Activated CD4-positive, CD25-positive, alpha-beta regulatory T cell treated with anti-CD3 and anti-CD28 coated beads, Interleukin-2, amount 50 U/mL, for 72 hours (primary cell): Measurements from ENCODE around the gene MADD.

Experiments
- DNase-seq: peaks from one replicate; pipeline ENCODE4 v3.0.0; 2021

MADD gene

DNA sequence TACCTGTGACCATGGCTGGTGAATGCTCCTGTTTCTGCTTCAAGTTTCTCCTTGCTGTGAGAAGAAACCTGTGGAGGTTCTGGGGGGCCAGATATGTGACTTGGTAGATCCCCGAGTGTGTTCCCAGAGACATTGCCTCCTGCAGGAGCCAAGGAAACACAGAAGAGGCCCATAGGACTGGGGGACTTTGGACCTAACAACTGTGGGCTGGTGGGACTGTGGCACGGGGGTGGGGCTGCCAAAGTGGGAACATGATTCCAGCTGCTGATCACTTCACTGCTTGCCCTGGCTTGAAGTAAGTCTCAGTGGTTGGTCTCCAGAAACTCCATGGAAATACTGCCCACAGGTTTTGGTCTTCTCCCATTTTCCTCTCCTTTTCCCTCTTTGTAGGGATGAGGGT lies 16.3 kb upstream of the MADD start:
- no peak for DNase-seq

DNA sequence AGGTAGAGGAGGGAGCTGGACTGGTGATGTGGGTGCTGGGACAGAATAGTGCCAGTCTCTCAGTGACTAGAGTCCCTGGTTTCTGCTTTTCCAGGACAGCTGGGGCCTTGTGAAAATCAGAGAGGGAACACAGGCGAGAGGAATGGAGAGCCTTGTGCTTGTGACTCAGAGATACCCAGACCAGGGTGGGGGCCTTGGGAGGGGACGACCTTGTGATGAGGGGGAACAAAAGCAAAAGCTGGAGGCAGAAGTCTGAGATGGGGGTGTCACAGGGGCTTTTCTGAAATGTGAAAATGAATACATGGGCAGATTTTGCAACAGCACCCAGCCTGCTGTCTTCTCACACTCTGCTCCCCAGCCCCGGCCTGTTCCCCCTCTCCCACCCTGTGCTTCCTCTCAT lies 15.5 kb upstream of the MADD start:
- no peak for DNase-seq

DNA sequence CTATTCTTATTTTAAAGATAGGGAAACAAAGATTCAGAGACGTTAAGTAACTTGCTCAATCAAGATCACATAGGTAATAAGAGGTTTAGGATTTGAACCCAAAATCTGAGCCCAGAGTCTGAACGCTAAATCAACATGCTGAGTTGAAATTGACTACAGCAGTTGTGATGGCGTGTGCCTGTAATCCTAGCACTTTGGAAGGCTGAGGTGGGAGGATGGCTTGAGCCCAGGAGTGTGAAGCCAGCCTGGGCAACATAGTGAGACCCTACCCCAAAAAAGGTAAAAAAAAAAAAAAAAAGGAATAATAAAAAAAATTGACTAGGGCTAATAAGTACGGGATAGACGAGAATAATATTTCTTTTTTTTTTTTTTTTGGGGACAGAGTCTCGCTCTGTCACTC lies 13.6 kb upstream of the MADD start:
- no peak for DNase-seq

DNA sequence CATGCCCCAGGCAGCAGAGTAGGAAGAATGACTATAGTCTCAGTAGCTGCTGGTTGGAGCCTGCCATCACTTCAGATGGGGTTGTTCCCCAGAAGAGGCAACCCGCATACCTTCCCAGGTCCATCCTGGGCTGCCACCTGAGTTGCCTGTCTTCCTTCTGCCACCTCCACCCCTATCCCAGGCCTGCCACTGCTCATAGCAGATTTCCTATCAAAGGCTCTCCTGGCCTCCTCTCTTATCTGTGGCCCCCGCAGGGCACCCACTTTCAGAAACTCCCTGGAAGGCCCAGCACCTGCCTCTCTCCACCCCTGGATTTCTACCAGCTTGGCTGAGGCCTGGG lies 12.8 kb upstream of the MADD start:
- no peak for DNase-seq

DNA sequence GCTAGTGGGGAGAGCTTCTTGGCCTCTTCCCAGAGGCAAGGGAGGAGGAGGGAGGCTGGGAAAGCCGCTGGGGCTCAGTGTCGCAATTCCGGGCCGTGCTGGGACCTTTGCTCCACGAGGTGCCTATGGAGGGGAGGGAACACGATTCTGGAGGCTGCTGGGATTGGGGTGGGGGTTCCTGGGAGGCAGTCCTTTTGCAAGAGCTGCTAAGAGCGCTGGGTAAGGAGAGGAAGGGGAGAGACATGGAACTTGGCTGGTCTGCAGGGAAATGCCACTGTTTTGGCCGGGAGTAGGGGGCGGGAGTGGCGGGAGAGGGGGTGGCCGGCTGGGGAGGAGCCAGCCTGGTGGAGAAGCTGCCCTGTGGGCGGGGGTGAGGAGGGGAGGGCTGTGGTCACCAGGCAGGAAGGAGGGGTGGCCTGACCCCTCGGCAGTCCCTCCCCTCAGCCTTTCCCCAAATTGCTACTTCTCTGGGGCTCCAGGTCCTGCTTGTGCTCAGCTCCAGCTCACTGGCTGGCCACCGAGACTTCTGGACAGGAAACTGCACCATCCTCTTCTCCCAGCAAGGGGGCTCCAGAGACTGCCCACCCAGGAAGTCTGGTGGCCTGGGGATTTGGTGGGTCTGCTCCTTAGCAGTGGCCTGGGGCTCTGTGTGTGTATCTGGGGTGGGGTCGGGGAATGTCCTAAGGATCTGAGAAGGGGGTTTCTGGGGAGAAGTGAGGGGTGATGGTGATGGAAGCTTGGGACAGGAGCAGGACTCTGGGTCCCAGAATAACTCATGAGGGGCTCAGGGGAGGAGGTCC lies 12.2 kb upstream of the MADD start, which contains the start of gene NR1H3:
Gene NR1H3, plus strand, starts transcription at position 480 of the 800 bp plus-strand sequence. CDS start 1,221 bp downstream, outside the sequence.
- no peak for DNase-seq

DNA sequence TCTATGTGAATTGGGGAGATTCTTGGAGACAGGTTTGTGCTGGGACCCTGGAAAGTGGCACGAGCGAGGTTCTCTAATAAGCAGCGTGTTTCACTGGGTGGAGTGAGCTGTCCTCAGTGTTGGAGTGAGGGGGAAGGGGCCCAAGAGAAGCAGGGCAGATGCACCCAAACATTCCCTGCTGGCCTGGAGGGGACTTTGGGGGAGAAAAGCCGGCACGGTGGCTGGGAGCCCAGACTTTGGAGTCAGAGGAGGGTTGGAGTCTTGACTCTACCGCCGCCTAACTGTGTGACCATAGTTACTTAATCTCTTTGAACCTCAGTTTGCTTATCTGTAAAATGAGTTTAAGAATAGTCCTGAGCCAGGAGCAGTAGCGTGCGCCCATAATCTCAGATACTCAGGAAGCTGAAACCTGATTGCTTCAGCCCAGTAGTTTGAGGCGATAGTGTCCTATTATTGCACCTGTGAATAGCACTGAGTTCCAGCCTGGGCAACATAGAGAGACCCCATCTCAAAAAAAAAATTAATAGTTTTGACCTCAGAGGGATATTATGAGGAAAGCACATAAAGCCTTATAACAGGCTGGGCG lies 11.5 kb upstream of the MADD start:
- DNase-seq: no peak

DNA sequence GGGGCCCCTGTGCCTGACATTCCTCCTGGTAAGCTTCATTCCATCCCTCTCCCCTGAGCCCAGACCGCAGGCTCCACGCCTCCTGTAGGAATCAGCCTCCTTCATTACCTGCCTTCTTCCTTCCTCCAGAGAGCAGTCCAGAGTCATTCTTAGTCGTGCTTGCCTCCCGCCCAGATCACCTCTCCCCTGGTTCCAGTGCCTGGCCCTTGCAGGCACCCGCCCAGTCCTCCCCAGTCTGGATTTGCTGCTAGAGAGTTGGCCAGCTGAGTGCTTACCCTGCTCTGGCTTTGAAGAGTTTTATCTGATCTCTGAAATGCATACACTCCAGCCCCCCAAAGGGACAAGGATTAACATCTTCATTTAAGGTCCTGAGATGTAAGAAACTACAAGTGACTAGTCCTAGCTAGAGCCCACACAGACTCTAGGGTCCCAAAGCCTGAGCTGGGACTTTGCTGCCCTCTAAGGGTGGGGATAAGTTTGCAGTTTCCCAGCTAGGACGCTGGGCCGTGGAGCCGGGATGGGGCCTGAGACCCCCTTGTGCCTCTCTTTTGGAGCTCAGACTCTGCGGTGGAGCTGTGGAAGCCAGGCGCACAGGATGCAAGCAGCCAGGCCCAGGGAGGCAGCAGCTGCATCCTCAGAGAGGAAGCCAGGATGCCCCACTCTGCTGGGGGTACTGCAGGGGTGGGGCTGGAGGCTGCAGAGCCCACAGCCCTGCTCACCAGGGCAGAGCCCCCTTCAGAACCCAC lies 10.5 kb upstream of the MADD start:
- no peak for DNase-seq

DNA sequence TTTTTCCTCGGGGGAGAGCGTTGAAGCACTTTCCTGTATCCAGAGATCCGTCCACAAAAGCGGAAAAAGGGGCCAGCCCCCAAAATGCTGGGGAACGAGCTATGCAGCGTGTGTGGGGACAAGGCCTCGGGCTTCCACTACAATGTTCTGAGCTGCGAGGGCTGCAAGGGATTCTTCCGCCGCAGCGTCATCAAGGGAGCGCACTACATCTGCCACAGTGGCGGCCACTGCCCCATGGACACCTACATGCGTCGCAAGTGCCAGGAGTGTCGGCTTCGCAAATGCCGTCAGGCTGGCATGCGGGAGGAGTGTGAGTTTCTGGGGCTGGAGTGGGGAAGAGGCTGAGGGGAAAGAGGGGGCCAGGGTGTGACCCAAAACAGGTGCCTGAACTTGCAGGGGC lies 9.6 kb upstream of the MADD start:
- DNase-seq: no peak

DNA sequence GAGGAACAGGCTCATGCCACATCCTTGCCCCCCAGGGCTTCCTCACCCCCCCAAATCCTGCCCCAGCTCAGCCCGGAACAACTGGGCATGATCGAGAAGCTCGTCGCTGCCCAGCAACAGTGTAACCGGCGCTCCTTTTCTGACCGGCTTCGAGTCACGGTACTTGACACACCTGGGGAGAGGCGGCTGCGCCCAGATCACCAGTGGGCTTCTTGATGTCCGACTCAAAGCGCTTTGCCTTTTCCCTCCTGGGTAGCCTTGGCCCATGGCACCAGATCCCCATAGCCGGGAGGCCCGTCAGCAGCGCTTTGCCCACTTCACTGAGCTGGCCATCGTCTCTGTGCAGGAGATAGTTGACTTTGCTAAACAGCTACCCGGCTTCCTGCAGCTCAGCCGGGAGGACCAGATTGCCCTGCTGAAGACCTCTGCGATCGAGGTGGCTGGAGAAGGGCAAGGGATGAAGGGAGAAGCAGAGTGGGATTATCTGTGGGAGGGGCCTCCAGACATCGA lies 8.6 kb upstream of the MADD start:
- DNase-seq: no peak

DNA sequence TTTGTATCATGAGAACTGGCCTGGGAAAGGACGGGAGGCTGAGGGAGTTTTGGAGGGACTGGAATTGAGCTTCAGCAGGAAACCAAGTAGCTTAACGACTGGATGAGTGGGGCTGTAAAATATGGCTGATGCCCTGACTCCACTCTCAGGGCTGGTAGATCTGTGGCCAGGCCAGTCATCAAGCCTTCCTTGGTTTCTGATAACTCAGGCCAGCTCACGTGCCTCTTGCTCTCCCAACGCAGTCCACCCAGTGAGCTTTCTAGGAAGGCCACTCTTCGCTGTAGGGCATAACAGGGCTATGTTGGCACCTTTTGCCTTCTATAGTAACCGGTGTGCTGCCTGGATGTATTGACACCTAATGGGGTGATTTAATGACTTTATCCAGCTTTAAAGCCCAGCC lies 5.8 kb upstream of the MADD start:
- DNase-seq: no peak

DNA sequence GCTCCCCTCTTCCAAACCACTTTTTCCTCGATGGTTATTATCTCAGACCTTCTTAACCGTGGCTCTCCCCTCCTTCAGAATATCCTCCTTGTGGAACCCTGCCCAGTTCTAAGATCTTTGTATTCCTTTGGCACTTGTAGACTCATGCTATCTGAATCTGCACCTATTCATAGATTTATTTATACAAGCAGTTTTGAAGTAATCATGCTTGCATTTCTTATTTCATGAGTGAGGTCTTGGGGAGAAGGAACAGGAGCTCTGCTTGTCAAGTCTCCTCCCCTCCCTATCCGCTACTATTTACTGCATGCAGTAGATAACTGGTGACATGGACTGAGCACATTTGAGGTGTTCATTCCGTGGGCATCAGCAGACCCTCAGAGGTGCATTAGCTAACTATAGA lies 5.4 kb upstream of the MADD start:
- no peak for DNase-seq

DNA sequence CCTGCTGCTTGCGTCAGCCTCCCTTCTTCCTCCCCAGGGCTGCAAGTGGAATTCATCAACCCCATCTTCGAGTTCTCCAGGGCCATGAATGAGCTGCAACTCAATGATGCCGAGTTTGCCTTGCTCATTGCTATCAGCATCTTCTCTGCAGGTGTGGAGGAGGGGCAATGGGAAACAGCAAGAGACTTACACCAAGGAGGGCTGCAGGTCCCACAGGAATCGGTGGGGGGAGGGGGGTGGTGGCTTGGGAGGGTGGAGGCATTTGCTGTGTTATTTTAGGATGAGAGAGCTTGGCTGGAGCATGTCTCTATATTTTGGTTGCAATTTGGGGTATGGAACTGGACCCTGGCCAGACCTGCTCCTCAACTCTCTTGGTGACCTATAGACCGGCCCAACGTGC lies 2.1 kb upstream of the MADD start:
- DNase-seq: no peak

DNA sequence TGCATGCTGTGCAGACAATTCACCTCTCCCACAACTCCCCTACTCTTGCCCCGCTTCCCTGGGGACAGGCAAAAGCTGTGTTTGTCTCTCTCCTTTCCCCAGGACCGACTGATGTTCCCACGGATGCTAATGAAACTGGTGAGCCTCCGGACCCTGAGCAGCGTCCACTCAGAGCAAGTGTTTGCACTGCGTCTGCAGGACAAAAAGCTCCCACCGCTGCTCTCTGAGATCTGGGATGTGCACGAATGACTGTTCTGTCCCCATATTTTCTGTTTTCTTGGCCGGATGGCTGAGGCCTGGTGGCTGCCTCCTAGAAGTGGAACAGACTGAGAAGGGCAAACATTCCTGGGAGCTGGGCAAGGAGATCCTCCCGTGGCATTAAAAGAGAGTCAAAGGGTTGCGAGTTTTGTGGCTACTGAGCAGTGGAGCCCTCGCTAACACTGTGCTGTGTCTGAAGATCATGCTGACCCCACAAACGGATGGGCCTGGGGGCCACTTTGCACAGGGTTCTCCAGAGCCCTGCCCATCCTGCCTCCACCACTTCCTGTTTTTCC lies 1.4 kb upstream of the MADD start:
- DNase-seq: no peak

DNA sequence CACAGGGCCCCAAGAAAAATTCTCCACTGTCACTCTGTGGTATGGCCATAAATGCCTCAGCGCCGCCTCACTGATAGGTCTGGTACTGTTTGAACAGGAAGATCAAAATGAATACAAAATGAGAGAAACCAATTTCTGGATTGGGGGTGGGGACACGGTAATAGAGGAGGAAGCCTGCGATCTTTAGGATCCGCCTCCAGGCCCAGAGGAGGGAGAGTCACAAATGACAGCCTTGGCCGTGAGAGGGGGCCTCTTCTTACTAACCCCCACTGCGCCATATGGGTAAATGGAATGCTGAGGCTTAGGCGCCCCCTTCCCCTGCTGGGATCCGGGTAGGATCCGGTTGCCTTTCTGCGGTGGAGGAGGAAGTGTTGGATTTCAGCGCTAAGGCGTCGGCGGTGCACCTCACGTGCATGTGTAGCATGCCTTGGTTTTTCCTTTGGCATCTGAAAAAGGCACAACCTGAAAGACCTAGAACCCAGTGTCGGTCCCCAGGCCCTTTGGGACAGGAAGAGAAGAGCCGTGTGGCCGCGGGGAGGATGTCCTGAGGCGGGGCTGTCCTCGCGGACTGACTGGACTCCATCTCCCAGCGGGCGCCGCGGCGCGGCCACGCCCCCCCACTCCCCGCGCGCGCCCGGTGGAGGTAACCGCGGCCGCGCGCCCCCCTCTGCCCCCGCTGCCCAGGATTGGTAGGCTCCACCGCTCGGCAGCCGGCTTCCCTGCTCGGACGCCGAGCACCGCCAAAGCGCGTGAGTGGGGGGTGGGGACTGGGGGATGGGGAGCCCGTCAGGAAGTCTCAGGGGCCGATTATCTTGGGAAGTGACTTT lies 718 bp upstream of the MADD start:
- DNase-seq: peak; percentile 84

DNA sequence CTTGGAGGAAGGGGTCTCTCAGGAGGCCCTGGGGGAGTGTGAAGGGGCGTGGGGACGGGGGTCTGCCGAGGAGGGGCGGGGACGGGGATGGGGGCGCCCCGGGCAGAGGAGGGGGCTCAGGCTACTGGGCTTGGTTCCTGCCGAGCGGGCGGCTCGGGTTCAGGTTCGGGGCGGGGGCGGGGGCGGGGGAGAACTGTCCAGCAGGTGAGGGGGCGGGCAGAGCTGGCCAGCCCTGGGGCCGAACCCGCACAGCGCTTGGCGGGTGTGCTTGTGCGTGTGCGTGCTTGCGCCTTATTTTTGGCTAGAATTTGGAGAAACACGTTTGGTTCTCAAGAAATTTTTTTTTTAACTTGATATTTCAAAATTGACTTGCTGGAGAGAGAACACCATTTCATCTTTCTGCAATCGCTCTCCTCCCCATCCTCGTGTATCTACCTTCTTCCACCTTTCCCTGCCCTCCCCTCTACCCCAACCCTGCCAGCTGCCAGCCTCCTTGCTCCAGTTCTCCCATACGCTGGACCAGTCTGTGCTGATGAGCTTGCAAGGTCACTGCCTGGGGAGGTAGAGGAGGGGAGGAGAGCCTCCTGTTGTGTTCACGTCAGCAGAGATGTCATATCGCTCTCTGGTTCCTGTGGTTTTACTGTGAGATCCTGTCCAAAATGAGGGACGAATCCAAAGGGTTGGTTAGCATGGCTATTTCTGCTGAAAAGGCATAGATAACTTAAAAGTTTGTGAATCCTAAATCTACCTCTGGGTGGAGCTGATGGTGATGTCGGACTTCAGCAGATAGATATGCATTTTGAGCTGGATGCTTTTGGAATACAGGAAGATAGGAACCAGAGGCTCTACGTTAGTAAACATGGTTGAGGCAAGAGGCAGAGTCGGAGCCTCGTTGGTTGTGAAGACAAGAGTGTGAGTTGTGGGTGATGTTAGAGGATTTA lies 668 bp downstream of the MADD start:
- no peak for DNase-seq

DNA sequence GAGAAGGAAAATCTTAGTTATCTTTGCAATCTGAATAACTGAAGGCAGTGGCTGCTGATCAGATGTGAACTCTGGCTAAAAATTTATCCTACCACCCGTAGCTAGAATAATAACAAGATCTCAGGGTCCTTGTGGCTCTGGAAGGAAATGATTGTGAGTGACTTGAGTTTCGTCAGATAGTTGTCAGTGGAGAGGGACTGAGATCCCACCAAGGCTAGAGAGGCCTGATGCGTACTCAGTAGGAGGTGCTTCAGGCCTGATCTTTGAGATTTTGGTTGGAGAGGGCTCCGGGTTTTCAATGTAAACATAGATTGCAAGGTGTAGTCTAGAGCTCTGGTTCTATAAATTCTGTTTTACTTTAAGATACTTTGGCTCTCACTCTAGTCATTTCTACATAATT lies 1.4 kb downstream of the MADD start:
- DNase-seq: no peak

DNA sequence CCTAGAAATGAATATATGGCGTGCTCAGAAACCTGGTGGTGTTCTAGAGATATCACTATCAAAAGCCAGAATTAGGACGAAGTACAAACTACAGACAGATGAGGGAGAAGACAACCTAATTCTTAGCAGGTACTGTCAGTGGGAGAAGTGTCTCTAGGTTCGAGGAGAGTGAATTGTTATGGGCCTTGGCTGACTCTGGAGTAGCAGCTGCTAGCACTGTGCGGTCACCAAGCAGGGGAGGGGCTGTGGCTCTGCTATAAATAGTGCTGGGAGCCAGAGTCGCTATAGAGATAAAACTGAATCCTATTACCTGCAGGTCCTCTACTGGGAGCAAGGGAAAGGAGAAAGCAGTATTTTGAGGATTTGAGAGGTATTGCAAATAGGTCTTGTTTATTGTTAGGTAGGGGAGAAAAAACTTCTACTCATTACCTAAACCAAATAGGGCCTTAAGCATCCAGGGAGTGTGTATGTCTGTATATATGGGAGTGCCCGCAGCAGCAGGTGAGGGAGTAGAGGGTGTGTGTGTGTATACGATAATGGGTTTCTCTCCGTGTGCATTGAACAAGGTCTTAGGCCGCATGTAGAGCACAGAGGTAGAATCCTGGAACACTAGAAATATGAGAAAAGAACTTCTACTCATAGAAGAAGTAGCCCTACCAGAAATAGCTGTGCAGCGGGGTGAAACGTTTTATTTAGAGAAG lies 2.2 kb downstream of the MADD start:
- DNase-seq: no peak

DNA sequence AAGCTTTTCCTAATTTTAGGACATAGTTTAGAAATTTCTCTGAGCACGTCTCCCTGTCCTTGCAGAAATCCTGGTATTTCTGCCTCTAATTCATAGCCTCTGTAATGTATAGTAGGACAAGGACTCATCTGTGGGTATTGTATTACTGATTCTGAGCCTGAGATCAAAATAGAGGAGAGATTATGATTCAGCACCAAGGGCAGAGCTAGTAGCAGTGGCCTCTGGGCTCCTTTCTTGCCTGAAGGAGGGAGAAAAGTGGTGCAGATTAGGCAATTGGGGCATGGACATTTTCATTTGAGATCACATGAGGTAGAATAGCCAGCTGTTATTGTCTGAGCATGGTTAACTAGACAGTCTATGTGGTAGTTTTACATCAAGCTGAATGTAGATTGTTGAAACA lies 2.8 kb downstream of the MADD start:
- no peak for DNase-seq

DNA sequence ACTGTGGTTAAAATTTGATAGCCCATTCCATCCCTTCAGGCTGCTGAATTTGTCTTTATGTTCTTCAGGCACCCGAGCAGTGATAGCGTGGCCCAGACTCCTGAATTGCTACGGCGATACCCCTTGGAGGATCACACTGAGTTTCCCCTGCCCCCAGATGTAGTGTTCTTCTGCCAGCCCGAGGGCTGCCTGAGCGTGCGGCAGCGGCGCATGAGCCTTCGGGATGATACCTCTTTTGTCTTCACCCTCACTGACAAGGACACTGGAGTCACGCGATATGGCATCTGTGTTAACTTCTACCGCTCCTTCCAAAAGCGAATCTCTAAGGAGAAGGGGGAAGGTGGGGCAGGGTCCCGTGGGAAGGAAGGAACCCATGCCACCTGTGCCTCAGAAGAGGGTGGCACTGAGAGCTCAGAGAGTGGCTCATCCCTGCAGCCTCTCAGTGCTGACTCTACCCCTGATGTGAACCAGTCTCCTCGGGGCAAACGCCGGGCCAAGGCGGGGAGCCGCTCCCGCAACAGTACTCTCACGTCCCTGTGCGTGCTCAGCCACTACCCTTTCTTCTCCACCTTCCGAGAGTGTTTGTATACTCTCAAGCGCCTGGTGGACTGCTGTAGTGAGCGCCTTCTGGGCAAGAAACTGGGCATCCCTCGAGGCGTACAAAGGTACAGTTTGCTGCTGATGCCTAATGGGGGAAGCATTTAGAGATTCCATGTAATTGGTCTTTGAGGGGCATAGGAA lies 4.7 kb downstream of the MADD start:
- DNase-seq: no peak

DNA sequence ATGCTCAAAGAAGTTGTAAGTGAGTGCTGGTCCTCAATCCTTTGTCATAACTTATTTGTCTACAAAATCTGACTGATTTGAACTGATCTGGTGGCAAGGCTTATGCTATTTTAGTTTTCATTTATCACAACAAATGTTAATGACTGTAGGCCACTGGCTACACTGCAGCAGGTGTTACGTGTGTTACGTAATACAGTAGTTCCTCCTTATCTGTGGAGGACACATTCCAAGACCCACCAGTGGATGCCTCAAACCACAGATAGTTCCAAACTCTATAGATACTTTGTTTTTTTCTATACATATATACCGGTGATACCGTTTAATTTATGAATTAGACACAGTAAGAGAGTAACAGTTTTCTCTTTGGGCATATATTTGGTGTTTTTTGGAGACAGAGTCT lies 7.0 kb downstream of the MADD start:
- no peak for DNase-seq
